MCF 10A (cell line): ENCODE results near the gene CAMTA1. TPM values are rescaled to one million over a fixed set of nuclear protein-coding genes. Genes with fewer than 3 reads are reported as not detected.

Experiments used
- BruUV-seq: library from RNA; stranded (reverse); fragments of 400-500 nt; replicated peaks from 2 replicates; lab custom pipeline; 2021; lab: Mats Ljungman, UMichigan
- CTCF ChIA-PET: fragments of 300-600 bp; sonication (Branson Sonifier 250); formaldehyde crosslinking; extraction: SDS; loops from one replicate; lab custom pipeline; 2021; ENCODE audit warnings: antibody characterized with exemption, inconsistent platforms; lab: Yijun Ruan, JAX
- POLR2A ChIA-PET: fragments of 300-600, 350-650 bp; sonication (Branson Sonifier 250); formaldehyde crosslinking; extraction: SDS; loops from one replicate; lab custom pipeline; 2020; ENCODE audit warnings: antibody characterized with exemption, inconsistent platforms; lab: Yijun Ruan, JAX
- DNase-seq: peaks from one replicate; pipeline ENCODE4 v3.0.0-alpha.2; 2018; ENCODE audit not compliant: unreplicated experiment
- H3K27ac Mint-ChIP-seq: one replicate; pipeline ENCODE4 v1.8.0; 2022; ENCODE audit warnings: mild to moderate bottlenecking, low read depth, mixed read lengths; ENCODE audit not compliant: unreplicated experiment
- H3K27me3 Mint-ChIP-seq: one replicate; pipeline ENCODE4 v1.8.0; 2022; ENCODE audit warnings: mixed read lengths; ENCODE audit not compliant: insufficient read depth, unreplicated experiment
- H3K36me3 Mint-ChIP-seq: one replicate; pipeline ENCODE4 v1.8.0; 2022; ENCODE audit warnings: mild to moderate bottlenecking, moderate library complexity, mixed read lengths; ENCODE audit not compliant: insufficient read depth, unreplicated experiment
- H3K4me1 Mint-ChIP-seq: one replicate; pipeline ENCODE4 v1.8.0; 2022; ENCODE audit warnings: mixed read lengths; ENCODE audit not compliant: insufficient read depth, unreplicated experiment
- H3K4me3 Mint-ChIP-seq: one replicate; pipeline ENCODE4 v1.8.0; 2022; ENCODE audit warnings: mild to moderate bottlenecking, moderate library complexity, mixed read lengths; ENCODE audit not compliant: unreplicated experiment
- H3K9me3 Mint-ChIP-seq: one replicate; pipeline ENCODE4 v1.8.0; 2022; ENCODE audit warnings: mixed read lengths; ENCODE audit not compliant: unreplicated experiment
- intact Hi-C: fragments of 100-400 bp; cut with micrococcal nuclease; formaldehyde crosslinking; loops from 2 replicates; pipeline ENCODE4 v1.14.1; 2022
- total RNA-seq: library from RNA; stranded (reverse); gene quantifications from 2 replicates; pipeline ENCODE4 v1.2.3, GENCODE V29; 2022
- TF ChIP-seq, protein P1 (sequence below): fragments of 200-600 bp; IDR thresholded peaks from one replicate; pipeline ENCODE4 v1.8.0; 2022; ENCODE audit warnings: antibody characterized with exemption, mild to moderate bottlenecking; ENCODE audit not compliant: unreplicated experiment

The CAMTA1 gene
- total RNA-seq, 1 experiment from 2014 or later = 74.1 TPM

DNA sequence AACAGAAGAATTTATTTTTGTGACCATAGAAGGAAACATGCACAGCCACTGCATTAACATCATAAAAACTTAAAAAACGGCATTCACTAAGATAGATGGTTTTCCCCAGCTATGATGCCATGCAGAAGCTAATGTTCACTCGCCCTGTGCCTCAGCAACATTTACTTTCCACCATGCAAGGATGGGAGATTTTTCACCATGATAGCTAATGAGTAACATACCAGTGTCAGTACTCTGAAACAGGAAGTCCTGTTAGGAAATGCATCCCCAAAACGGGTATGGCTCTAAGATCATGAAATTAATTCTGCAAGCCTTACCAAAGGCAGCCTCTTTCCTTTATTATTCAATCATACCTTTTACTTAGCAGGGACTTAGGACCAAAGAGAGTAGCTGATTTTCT, 968.4 kb downstream of the CAMTA1 start:
- H3K27ac Mint-ChIP-seq = no peak overlapping the region
- no peaks in the 10 kb centered on the region for H3K4me1 Mint-ChIP-seq
- H3K4me3 Mint-ChIP-seq = no peak overlapping the region
- no peak for DNase-seq
- no TSS peak for BruUV-seq
- POLR2A ChIA-PET = interaction anchor here (1.0 to 2.9 kb wide), 3 partner anchors 8 to 87 kb away, joined by 3 to 18 read pairs (median 4); partner anchors contain the start of gene VAMP3
- H3K27me3 Mint-ChIP-seq = peaks cover 11% of the 10 kb centered on the region
- CTCF ChIA-PET = interaction anchor here (0.7 to 11.5 kb wide), 24 partner anchors 9 to 711 kb away, joined by 3 to 646 read pairs (median 6); no protein-coding TSS in a partner anchor
- H3K36me3 Mint-ChIP-seq = no peaks in the 10 kb centered on the region
- intact Hi-C loops = loop anchor here (1.0 kb wide), 1 partner anchor 149 kb away; no protein-coding TSS in a partner anchor
- H3K9me3 Mint-ChIP-seq = no peaks in the 10 kb centered on the region
- TF ChIP-seq, protein P1, sequence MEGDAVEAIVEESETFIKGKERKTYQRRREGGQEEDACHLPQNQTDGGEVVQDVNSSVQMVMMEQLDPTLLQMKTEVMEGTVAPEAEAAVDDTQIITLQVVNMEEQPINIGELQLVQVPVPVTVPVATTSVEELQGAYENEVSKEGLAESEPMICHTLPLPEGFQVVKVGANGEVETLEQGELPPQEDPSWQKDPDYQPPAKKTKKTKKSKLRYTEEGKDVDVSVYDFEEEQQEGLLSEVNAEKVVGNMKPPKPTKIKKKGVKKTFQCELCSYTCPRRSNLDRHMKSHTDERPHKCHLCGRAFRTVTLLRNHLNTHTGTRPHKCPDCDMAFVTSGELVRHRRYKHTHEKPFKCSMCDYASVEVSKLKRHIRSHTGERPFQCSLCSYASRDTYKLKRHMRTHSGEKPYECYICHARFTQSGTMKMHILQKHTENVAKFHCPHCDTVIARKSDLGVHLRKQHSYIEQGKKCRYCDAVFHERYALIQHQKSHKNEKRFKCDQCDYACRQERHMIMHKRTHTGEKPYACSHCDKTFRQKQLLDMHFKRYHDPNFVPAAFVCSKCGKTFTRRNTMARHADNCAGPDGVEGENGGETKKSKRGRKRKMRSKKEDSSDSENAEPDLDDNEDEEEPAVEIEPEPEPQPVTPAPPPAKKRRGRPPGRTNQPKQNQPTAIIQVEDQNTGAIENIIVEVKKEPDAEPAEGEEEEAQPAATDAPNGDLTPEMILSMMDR = no peak

DNA sequence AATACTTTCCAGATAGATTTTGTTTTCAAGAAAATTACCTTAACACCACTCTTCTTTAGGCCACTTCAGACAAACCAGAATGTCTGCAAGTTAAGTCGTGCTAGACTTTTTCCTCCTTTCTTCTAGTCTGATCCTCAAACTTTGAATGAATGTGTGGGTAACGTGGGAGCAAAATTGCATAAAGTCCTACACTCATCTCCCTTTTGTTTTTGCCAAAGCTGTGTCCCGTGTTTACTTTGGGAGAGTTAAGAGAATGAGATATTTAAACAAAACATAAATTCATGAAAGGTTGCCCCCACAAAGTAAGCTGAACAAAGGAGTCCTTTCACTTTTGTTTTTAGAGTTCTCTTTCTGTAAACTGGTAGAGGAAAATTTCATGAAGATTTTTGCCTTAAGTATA, 969.0 kb downstream of the CAMTA1 start:
- no peak overlapping the region for H3K27ac Mint-ChIP-seq
- H3K27me3 Mint-ChIP-seq = peaks cover 11% of the 10 kb centered on the region
- no peaks in the 10 kb centered on the region for H3K4me1 Mint-ChIP-seq
- no peaks in the 10 kb centered on the region for H3K9me3 Mint-ChIP-seq
- no peaks in the 10 kb centered on the region for H3K36me3 Mint-ChIP-seq
- ChIA-PET POLR2A (interaction anchor here (1.0 to 1.8 kb wide), 2 partner anchors 9 to 17 kb away, joined by 3 to 4 read pairs; partner anchors contain the start of gene VAMP3), CTCF (interaction anchor here (1.0 to 11.5 kb wide), 8 partner anchors 11 to 712 kb away, joined by 3 to 646 read pairs (median 16); no protein-coding TSS in a partner anchor)
- DNase-seq = no peak
- TF ChIP-seq, protein P1 = no peak
- BruUV-seq = no TSS peak
- no peak overlapping the region for H3K4me3 Mint-ChIP-seq
- intact Hi-C loops = no loop called here

DNA sequence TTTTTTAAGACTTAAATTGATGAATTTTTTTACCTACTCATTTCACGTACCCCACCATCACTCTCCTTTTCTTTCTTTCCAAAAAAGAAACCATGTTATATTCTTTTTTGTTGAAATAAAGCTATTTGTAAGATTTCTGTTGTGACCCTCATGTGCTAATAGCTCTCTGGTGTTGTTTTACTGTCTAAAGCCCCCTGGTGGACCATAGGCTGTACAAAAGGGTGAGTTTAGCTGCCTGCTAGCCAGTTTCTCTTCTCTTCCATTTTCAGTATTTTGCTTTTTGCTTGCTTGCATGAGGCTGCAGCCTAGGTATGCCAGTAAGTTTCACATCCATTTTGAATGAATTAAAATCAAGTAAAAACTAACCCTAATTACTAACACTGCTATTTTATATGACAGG, 970.2 kb downstream of the CAMTA1 start:
- intact Hi-C loops = no loop called here
- Mint-ChIP-seq H3K9me3 (no peaks in the 10 kb centered on the region), H3K27ac (no peak overlapping the region), H3K4me3 (no peak overlapping the region), H3K27me3 (peaks cover 11% of the 10 kb centered on the region), H3K4me1 (no peaks in the 10 kb centered on the region), H3K36me3 (no peaks in the 10 kb centered on the region)
- ChIA-PET CTCF (interaction anchor here (1.0 to 11.5 kb wide), 3 partner anchors 13 to 149 kb away, joined by 4 to 646 read pairs (median 28); no protein-coding TSS in a partner anchor), POLR2A (no interaction called here)
- TF ChIP-seq, protein P1 = no peak
- peak; percentile 9 for DNase-seq
- no TSS peak for BruUV-seq

GRCh38 chr1:7760245-7760644, 975.0 kb downstream of the CAMTA1 start:
- TF ChIP-seq, protein P1 = no peak
- DNase-seq = no peak
- Mint-ChIP-seq H3K36me3 (no peaks in the 10 kb centered on the region), H3K4me1 (no peaks in the 10 kb centered on the region), H3K4me3 (no peak overlapping the region), H3K9me3 (no peaks in the 10 kb centered on the region), H3K27ac (no peak overlapping the region), H3K27me3 (peaks cover 16% of the 10 kb centered on the region)
- POLR2A ChIA-PET = interaction anchor here (1.0 to 1.3 kb wide), 2 partner anchors 8 to 11 kb away, joined by 4 read pairs; no protein-coding TSS in a partner anchor
- no TSS peak for BruUV-seq
- CTCF ChIA-PET = interaction anchor here (1.6 to 7.6 kb wide), 3 partner anchors 8 to 92 kb away, joined by 5 to 112 read pairs (median 28); no protein-coding TSS in a partner anchor
- intact Hi-C loops = no loop called here
